ENCODE data around the gene CARNS1.
A peak's percentile ranks its signal among the peaks of the same experiment; 100 is the strongest.
"Not testable (repeated sequence)": the region's sequence is repeated elsewhere in the genome, so short reads cannot be mapped to it uniquely, and the experiment has no call there.

Gene CARNS1

GRCh38 chr11:67401495-67402191, 13.8 kb upstream of the CARNS1 start, which contains the start of gene PPP1CA:
Gene PPP1CA (minus strand): TSS chr11:67401858. CDS start chr11:67401782, 76 bp downstream.
- Histone ChIP-seq H3K36me3 (ENCODE audit: low read length) (no peaks in the 10 kb centered on the region), H3K27me3 (ENCODE audit: low read length) (no peaks in the 10 kb centered on the region), H3F3A (ENCODE audit: insufficient read depth) (peaks cover 25% of the 10 kb centered on the region)

DNA sequence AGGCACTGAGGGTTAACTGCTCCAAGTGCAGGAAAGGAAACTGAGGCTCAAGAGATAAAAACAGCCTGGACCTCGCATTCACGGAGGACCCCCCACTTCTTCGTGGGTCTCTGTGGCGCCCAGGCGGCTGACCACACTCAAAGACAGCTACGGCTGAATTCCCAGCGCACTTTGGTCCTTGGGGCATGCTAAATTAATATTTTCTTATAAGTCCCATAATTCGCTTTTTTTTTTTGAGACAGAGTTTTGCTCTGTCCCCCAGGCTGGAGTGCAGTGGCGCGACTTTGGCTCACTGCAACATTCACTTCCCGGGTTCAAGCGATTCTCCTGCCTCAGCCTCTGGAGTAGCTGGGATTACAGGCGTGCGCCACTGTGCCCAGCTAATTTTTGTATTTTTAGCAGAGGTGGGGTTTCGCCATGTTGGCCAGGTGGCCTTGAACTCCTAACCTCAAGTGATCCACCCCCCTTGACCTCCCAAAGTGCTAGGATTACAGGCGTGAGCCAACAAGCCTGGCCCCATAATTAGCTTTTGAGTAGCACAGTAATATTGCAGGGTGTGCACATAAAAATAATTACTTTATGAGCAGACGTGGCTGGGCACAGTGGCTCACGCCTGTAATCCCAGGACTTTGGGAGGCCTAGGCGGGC, 13.2 kb upstream of the CARNS1 start:
- H3K27me3 ChIP-seq (ENCODE audit: low read length); H3K9me3 ChIP-seq (ENCODE audit: insufficient read depth, low read length); H3K36me3 ChIP-seq (ENCODE audit: low read length); H4K20me1 ChIP-seq (ENCODE audit: low read depth, low read length); H3K9me2 ChIP-seq (replicated peaks; ENCODE audit: insufficient read depth, low read length); H2AFZ ChIP-seq (ENCODE audit: low read depth, low read length, severe bottlenecking): not testable (repeated sequence)
- H3K4me3 ChIP-seq (ENCODE audit: insufficient read depth, low read length, poor library complexity, severe bottlenecking), result peak overlapping the region; percentile 48
- peak overlapping the region; percentile 83 for H3K4me2 ChIP-seq (ENCODE audit: low read depth, low read length, poor library complexity, severe bottlenecking)
- H3K79me2 ChIP-seq (ENCODE audit: insufficient read depth, low read length), result peaks cover 15% of the 10 kb centered on the region
- peaks cover 31% of the 10 kb centered on the region for H3F3A ChIP-seq (ENCODE audit: insufficient read depth)
- peak overlapping the region; percentile 87 for H3K27ac ChIP-seq (ENCODE audit: low read depth, low read length)
- H3K9ac ChIP-seq (ENCODE audit: low read length), result peak overlapping the region; percentile 79

More at GRCh38 chr11:67401495-67402191, 13.8 kb upstream of the CARNS1 start, which contains the start of gene PPP1CA:
- Histone ChIP-seq H4K20me1 (ENCODE audit: low read depth, low read length) (no peaks in the 10 kb centered on the region), H3K27ac (ENCODE audit: low read depth, low read length) (peak within 1 kb of the TSS; percentile 87), H2AFZ (ENCODE audit: low read depth, low read length, severe bottlenecking) (no peak within 1 kb of the TSS), H3K4me3 (ENCODE audit: insufficient read depth, low read length, poor library complexity, severe bottlenecking) (peak within 1 kb of the TSS; percentile 88), H3K9ac (ENCODE audit: low read length) (peak within 1 kb of the TSS; percentile 99), H3K4me2 (ENCODE audit: low read depth, low read length, poor library complexity, severe bottlenecking) (peak within 1 kb of the TSS; percentile 86), H3K79me2 (ENCODE audit: insufficient read depth, low read length) (peaks cover 15% of the 10 kb centered on the region), H3K9me3 (ENCODE audit: insufficient read depth, low read length) (no peaks in the 10 kb centered on the region), H3K9me2 (replicated peaks; ENCODE audit: insufficient read depth, low read length) (no peaks in the 10 kb centered on the region)
- no peak for TF ChIP-seq EZH2phosphoT487 (conservative IDR thresholded peaks at IDR 0.05; ENCODE audit: low read length)
- TF ChIP-seq, protein P1, sequence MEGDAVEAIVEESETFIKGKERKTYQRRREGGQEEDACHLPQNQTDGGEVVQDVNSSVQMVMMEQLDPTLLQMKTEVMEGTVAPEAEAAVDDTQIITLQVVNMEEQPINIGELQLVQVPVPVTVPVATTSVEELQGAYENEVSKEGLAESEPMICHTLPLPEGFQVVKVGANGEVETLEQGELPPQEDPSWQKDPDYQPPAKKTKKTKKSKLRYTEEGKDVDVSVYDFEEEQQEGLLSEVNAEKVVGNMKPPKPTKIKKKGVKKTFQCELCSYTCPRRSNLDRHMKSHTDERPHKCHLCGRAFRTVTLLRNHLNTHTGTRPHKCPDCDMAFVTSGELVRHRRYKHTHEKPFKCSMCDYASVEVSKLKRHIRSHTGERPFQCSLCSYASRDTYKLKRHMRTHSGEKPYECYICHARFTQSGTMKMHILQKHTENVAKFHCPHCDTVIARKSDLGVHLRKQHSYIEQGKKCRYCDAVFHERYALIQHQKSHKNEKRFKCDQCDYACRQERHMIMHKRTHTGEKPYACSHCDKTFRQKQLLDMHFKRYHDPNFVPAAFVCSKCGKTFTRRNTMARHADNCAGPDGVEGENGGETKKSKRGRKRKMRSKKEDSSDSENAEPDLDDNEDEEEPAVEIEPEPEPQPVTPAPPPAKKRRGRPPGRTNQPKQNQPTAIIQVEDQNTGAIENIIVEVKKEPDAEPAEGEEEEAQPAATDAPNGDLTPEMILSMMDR (IDR thresholded peaks at IDR 0.05; ENCODE audit: insufficient read depth, low read length, poor library complexity, severe bottlenecking), result no peak

DNA sequence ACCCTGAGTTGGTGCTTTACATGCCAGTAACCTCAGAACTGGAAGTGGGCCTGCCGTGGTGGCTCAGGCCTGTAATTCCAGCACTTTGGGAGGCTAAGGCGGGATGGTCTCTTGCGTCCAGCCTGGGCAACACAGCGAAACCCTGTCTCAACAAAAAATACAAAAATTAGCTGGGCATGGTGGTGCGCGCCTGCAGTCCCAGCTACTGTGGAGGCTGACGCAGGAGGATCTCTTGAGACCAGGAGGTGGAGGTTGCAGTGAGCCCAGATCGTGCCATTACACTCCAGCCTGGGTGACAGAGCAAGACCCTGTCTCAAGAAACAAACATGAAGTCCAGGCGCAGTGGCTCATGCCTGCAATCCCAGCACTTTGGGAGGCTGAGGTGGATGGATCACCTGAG, 12.4 kb upstream of the CARNS1 start:
- Histone ChIP-seq H3K4me2 (ENCODE audit: low read depth, low read length, poor library complexity, severe bottlenecking) (peak overlapping the region; percentile 83), H3K79me2 (ENCODE audit: insufficient read depth, low read length) (peaks cover 15% of the 10 kb centered on the region)

GRCh38 chr11:67404515-67405195, 10.8 kb upstream of the CARNS1 start:
- Histone ChIP-seq H3K9ac (ENCODE audit: low read length) (peak overlapping the region; percentile 79), H3K4me3 (ENCODE audit: insufficient read depth, low read length, poor library complexity, severe bottlenecking) (peak overlapping the region; percentile 63), H3K27me3 (ENCODE audit: low read length) (no peaks in the 10 kb centered on the region), H3K9me2 (replicated peaks; ENCODE audit: insufficient read depth, low read length) (no peaks in the 10 kb centered on the region), H2AFZ (ENCODE audit: low read depth, low read length, severe bottlenecking) (no peak overlapping the region), H4K20me1 (ENCODE audit: low read depth, low read length) (no peaks in the 10 kb centered on the region), H3K9me3 (ENCODE audit: insufficient read depth, low read length) (no peaks in the 10 kb centered on the region), H3K4me2 (ENCODE audit: low read depth, low read length, poor library complexity, severe bottlenecking) (peak overlapping the region; percentile 83), H3K27ac (ENCODE audit: low read depth, low read length) (peak overlapping the region; percentile 87), H3K36me3 (ENCODE audit: low read length) (no peaks in the 10 kb centered on the region), H3F3A (ENCODE audit: insufficient read depth) (peaks cover 53% of the 10 kb centered on the region), H3K79me2 (ENCODE audit: insufficient read depth, low read length) (peaks cover 15% of the 10 kb centered on the region)
- no peak for TF ChIP-seq EZH2phosphoT487 (conservative IDR thresholded peaks at IDR 0.05; ENCODE audit: low read length)
- TF ChIP-seq, protein P1 (IDR thresholded peaks at IDR 0.05; ENCODE audit: insufficient read depth, low read length, poor library complexity, severe bottlenecking), result no peak

More for the DNA sequence above, 12.4 kb upstream of the CARNS1 start:
- H4K20me1 ChIP-seq (ENCODE audit: low read depth, low read length); H3K9me2 ChIP-seq (replicated peaks; ENCODE audit: insufficient read depth, low read length); H3K27me3 ChIP-seq (ENCODE audit: low read length); H3K36me3 ChIP-seq (ENCODE audit: low read length); H2AFZ ChIP-seq (ENCODE audit: low read depth, low read length, severe bottlenecking); H3K9me3 ChIP-seq (ENCODE audit: insufficient read depth, low read length): not testable (repeated sequence)
- H3K4me3 ChIP-seq (ENCODE audit: insufficient read depth, low read length, poor library complexity, severe bottlenecking), result peak overlapping the region; percentile 63
- peak overlapping the region; percentile 79 for H3K9ac ChIP-seq (ENCODE audit: low read length)
- H3F3A ChIP-seq (ENCODE audit: insufficient read depth), result peaks cover 38% of the 10 kb centered on the region
- H3K27ac ChIP-seq (ENCODE audit: low read depth, low read length), result peak overlapping the region; percentile 87

Data from SU-DHL-6 (cell line).